ENCODE data around the gene TMEM132C.

DNA sequence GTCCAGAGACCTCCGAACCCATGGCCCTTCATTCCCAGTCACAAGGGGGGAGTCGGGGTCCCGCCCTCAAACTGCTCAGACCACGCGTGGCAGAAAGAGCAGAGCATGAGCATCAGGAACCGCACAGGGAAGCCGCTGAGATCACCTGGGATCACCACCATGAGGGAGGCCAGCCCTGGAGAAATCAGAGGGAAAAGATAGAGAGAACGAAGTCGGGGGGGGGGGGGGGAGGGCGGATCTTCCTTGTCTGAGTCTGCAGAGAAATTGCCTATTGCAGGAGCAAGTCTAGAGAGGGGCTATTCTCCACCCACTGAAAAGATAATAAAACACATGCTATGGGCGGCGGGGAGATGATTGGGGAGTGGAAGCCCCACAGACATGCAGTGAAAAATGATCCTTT lies 884 bp upstream of the TMEM132C start:
- TF ChIP-seq, protein P1, sequence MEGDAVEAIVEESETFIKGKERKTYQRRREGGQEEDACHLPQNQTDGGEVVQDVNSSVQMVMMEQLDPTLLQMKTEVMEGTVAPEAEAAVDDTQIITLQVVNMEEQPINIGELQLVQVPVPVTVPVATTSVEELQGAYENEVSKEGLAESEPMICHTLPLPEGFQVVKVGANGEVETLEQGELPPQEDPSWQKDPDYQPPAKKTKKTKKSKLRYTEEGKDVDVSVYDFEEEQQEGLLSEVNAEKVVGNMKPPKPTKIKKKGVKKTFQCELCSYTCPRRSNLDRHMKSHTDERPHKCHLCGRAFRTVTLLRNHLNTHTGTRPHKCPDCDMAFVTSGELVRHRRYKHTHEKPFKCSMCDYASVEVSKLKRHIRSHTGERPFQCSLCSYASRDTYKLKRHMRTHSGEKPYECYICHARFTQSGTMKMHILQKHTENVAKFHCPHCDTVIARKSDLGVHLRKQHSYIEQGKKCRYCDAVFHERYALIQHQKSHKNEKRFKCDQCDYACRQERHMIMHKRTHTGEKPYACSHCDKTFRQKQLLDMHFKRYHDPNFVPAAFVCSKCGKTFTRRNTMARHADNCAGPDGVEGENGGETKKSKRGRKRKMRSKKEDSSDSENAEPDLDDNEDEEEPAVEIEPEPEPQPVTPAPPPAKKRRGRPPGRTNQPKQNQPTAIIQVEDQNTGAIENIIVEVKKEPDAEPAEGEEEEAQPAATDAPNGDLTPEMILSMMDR (IDR thresholded peaks at IDR 0.05), result no peak
- no peak for TF ChIP-seq EP300 (IDR thresholded peaks at IDR 0.05)
- TF ChIP-seq POLR2A (IDR thresholded peaks at IDR 0.05), result no peak
